HT-29 (cell line): ENCODE data around the gene STAT5B. TPM values are rescaled to one million over a fixed set of nuclear protein-coding genes. Genes with fewer than 3 reads are reported as not detected.
"Not testable (repeated sequence)": the region's sequence is repeated elsewhere in the genome, so short reads cannot be mapped to it uniquely, and the experiment has no call there.

ENCODE experiments used
- DNase-seq: peaks from one replicate; pipeline ENCODE4 v3.0.0-alpha.2; 2015; ENCODE audit warnings: low spot score
- total RNA-seq: library from RNA; depleted of rRNA; stranded (reverse); fragments of >200 nt; shearing (Covaris generic); gene quantifications from 2 replicates; pipeline ENCODE4 v1.2.3, GENCODE V29; 2014

STAT5B gene
- total RNA-seq, 1 experiment from 2014 or later: 11.1 TPM

GRCh38 chr17:42268236-42268635 lies 8.0 kb downstream of the STAT5B start:
- DNase-seq: no peak

- DNase-seq: peak; percentile 35
These were observed 9.0 kb downstream of the STAT5B start for GRCh38 chr17:42266918-42267766.

DNA sequence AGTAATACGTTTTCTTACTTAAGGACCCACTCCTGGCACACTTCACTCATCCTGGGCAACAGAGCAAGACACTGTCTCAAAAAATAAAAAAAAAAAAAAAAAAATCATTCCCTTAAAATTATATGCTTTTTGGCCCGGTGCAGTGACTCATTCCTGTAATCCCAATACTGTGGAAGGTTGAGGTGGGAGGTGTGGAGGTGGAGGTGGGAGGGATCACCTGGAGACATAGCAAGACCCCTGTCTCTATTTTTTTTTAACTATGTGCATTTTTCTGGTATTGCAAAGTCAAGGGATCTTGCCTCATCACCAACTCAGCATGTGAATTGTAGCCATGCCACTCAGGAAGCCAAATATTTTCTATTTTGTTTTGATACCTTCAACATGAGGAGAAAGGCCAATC lies 9.7 kb downstream of the STAT5B start:
- DNase-seq: no peak

GRCh38 chr17:42264366-42264765 lies 11.8 kb downstream of the STAT5B start:
- not testable (repeated sequence) for DNase-seq

- no peak for DNase-seq
These were observed 15.9 kb downstream of the STAT5B start for GRCh38 chr17:42260318-42260717.

GRCh38 chr17:42255445-42255844 lies 20.7 kb downstream of the STAT5B start:
- no peak for DNase-seq

GRCh38 chr17:42253578-42253977 lies 22.6 kb downstream of the STAT5B start:
- no peak for DNase-seq

GRCh38 chr17:42252597-42253550 lies 23.3 kb downstream of the STAT5B start:
- no peak for DNase-seq

GRCh38 chr17:42251115-42251514 lies 25.1 kb downstream of the STAT5B start:
- peak; percentile 33 for DNase-seq

GRCh38 chr17:42249681-42250446 lies 26.3 kb downstream of the STAT5B start:
- no peak for DNase-seq

DNA sequence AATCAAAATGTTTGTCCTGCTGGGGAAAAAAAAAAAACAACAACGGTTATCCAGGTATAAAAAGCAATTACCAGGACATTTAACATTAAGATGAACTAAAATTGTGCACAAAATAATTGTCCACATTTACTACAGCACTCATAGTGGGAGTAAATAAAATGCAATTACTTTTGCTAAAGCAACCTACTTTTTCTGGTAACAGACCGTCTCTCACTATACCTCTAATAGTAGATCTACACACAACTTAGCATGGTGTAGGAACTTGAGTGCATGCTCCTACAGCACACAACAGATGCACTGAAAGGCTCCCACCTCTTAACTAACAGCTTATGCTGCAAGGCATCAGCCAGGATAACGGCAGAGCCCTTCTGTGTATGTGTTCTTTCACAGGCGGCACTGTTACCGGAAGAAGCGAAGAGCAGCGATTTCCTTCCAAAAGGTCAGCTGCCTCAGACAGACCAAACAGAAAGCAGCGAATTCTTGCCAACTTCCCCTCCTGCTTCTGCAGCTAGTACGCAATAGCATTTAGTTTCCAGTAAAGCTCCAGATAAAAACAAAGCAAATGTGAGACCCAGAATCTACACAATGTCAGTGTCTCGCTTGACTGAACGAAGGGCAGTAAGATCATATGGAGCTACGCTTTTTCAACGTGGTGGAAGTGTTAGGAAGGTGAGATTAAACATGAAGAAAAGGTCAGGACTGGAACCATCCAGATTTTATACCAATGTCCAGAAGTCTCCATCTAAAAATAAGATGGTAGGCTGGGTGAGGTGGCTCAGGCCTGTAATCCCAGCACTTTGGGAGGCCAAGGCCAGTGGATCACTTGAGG lies 27.6 kb downstream of the STAT5B start:
- DNase-seq: no peak

GRCh38 chr17:42247734-42248133 lies 28.5 kb downstream of the STAT5B start:
- DNase-seq: no peak

DNA sequence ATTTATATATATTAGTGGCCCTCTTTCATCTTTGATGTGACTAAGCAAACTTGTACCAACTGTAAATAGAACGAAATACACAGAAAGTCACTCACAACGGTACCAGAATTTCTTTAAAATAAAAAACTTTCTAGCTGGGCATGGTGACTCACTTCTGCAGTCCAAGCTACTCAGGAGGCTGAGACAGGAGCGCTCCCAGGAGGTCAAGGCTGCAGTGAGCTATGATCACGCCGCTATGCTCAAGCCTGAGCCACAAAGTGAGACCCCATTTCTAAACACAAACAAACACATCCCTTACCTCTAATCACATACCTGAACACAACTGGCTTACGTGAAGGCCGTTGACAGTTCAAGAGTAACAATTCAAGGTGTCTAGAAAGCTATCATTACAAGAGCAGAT lies 29.7 kb downstream of the STAT5B start:
- DNase-seq: no peak

DNA sequence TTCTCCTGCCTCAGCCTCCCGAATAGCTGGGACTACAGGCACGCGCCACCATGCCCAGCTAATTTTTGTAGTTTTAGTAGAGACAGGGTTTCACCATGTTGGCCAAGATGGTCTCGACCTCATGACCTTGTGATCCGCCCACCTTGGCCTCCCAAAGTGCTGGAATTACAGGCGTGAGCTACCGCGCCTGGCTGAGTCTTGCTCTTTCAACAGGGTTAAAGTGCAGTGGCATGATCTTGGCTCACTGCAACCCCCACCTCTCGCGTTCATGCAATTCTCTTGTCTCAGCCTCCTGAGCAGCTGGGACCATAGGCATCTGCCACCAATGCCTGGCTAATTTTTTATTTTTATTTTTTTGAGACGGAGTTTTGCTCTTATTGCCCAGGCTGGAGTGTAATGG lies 31.0 kb downstream of the STAT5B start:
- DNase-seq: not testable (repeated sequence)

- DNase-seq: not testable (repeated sequence)
These were observed 32.1 kb downstream of the STAT5B start for GRCh38 chr17:42244116-42244515.

- DNase-seq: no peak
These were observed 32.7 kb downstream of the STAT5B start for GRCh38 chr17:42243493-42243982.

GRCh38 chr17:42241871-42242270 lies 34.3 kb downstream of the STAT5B start:
- DNase-seq: no peak

GRCh38 chr17:42240863-42241262 lies 35.3 kb downstream of the STAT5B start:
- not testable (repeated sequence) for DNase-seq

GRCh38 chr17:42240201-42240600 lies 36.0 kb downstream of the STAT5B start:
- no peak for DNase-seq

DNA sequence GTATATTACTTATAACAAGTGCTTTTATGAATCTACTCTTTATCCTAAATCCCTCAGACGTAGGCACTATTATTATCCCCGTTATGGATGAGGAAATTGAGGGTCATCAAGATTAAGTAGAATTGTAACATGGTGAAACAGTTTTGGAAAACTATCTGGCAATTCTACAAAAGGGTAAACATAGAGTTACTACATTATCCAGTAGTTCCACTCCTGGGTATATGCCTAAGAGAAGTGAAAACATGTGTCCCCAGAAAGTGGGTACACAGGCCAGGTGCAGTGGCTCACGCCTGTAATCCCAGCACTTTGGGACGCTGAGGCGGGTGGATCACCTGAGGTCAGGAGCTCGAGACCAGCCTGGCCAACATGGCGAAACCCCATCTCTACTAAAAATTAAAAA lies 36.6 kb downstream of the STAT5B start:
- not testable (repeated sequence) for DNase-seq
